Measurements from ENCODE around the gene MAOB. TPM values are rescaled to one million over a fixed set of nuclear protein-coding genes. Genes with fewer than 3 reads are reported as not detected.

Gene MAOB
- total RNA-seq, 2 donors from 2014 or later, result 15.6 to 33.5 TPM

GRCh38 chrX:43720961-43721360, 161.3 kb downstream of the MAOB start:
- Histone ChIP-seq H3K27me3 (replicated peaks; ENCODE audit: insufficient read depth) (no peaks in the 10 kb centered on the region), H3K4me1 (replicated peaks) (no peaks in the 10 kb centered on the region), H3K4me3 (no peak overlapping the region), H3K36me3 (no peaks in the 10 kb centered on the region), H3K27ac (no peak overlapping the region), H3K9me3 (no peaks in the 10 kb centered on the region)
- intact Hi-C loops (cut with DNase I), result no loop called here
- 87% methylated on average over 1 of the region's 1 CpG for WGBS
- no peak for DNase-seq (ENCODE audit: low spot score)
- TF ChIP-seq, protein P1, sequence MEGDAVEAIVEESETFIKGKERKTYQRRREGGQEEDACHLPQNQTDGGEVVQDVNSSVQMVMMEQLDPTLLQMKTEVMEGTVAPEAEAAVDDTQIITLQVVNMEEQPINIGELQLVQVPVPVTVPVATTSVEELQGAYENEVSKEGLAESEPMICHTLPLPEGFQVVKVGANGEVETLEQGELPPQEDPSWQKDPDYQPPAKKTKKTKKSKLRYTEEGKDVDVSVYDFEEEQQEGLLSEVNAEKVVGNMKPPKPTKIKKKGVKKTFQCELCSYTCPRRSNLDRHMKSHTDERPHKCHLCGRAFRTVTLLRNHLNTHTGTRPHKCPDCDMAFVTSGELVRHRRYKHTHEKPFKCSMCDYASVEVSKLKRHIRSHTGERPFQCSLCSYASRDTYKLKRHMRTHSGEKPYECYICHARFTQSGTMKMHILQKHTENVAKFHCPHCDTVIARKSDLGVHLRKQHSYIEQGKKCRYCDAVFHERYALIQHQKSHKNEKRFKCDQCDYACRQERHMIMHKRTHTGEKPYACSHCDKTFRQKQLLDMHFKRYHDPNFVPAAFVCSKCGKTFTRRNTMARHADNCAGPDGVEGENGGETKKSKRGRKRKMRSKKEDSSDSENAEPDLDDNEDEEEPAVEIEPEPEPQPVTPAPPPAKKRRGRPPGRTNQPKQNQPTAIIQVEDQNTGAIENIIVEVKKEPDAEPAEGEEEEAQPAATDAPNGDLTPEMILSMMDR (IDR thresholded peaks at IDR 0.05), result no peak
- TF ChIP-seq POLR2AphosphoS5 (IDR thresholded peaks at IDR 0.05), result no peak
- no peak for TF ChIP-seq POLR2A (IDR thresholded peaks at IDR 0.05)

GRCh38 chrX:43720082-43720481, 162.2 kb downstream of the MAOB start:
- no peak for DNase-seq (ENCODE audit: low spot score)
- Histone ChIP-seq H3K27me3 (replicated peaks; ENCODE audit: insufficient read depth) (no peaks in the 10 kb centered on the region), H3K36me3 (no peaks in the 10 kb centered on the region), H3K9me3 (no peaks in the 10 kb centered on the region), H3K27ac (no peak overlapping the region), H3K4me1 (replicated peaks) (no peaks in the 10 kb centered on the region), H3K4me3 (no peak overlapping the region)
- TF ChIP-seq POLR2A (IDR thresholded peaks at IDR 0.05) (no peak), POLR2AphosphoS5 (IDR thresholded peaks at IDR 0.05) (no peak)
- TF ChIP-seq, protein P1 (IDR thresholded peaks at IDR 0.05), result no peak
- WGBS, result 100% methylated on average over 3 of the region's 3 CpGs
- intact Hi-C loops (cut with DNase I), result no loop called here

DNA sequence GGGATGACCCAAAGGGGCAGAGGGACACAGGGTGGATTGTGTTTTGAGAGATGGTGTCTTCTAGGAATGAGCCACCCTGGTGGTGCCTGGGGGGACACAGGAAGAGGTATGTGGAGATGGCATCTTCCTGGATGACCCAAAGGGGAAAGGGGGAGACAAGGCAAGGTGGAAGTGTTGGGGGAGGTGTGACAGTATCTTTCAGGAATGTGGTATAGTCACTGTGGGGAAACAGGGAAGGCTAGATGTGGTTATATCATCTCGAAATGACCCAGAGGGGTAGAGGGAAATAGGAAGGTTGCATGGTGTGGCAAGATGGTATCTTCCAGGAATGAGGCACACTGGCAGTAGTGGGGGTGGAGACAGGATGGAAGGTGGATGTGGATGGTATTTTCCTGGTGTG, 163.3 kb downstream of the MAOB start:
- TF ChIP-seq POLR2AphosphoS5 (IDR thresholded peaks at IDR 0.05), result no peak
- TF ChIP-seq, protein P1 (IDR thresholded peaks at IDR 0.05), result no peak
- no peak for TF ChIP-seq POLR2A (IDR thresholded peaks at IDR 0.05)
- DNase-seq (ENCODE audit: low spot score), result no peak
- intact Hi-C loops (cut with DNase I), result no loop called here
- H3K4me3 ChIP-seq, result no peak overlapping the region
- H3K9me3 ChIP-seq, result no peaks in the 10 kb centered on the region
- no peaks in the 10 kb centered on the region for H3K27me3 ChIP-seq (replicated peaks; ENCODE audit: insufficient read depth)
- WGBS, result 89% methylated on average over 1 of the region's 1 CpG
- no peaks in the 10 kb centered on the region for H3K36me3 ChIP-seq
- no peak overlapping the region for H3K27ac ChIP-seq
- no peaks in the 10 kb centered on the region for H3K4me1 ChIP-seq (replicated peaks)

DNA sequence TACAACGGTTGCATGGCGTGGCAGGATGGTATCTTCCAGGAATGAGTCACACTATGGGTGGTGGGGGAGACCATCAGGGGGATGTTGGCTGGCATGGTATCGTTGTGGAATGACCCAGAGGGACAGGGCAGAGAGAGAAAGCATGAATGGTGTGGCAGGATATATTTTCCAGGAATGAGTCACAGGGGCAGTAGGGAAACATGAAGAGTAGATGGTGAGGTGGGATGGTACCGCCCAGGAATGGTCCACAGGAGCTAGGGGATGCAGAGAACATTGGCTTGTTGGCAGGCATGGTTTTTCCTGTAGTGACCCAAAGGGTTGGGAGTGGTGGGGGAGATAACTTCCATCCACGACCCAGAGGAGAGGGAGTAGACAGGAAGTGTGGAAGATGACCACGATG, 163.7 kb downstream of the MAOB start:
- TF ChIP-seq POLR2A (IDR thresholded peaks at IDR 0.05), result no peak
- no peak for TF ChIP-seq POLR2AphosphoS5 (IDR thresholded peaks at IDR 0.05)
- TF ChIP-seq, protein P1 (IDR thresholded peaks at IDR 0.05), result no peak
- Histone ChIP-seq H3K36me3 (no peaks in the 10 kb centered on the region), H3K27me3 (replicated peaks; ENCODE audit: insufficient read depth) (no peaks in the 10 kb centered on the region), H3K4me1 (replicated peaks) (no peaks in the 10 kb centered on the region), H3K27ac (no peak overlapping the region), H3K4me3 (no peak overlapping the region), H3K9me3 (no peaks in the 10 kb centered on the region)
- DNase-seq (ENCODE audit: low spot score), result no peak
- intact Hi-C loops (cut with DNase I), result no loop called here
- WGBS, result 99% methylated on average over 6 of the region's 6 CpGs

DNA sequence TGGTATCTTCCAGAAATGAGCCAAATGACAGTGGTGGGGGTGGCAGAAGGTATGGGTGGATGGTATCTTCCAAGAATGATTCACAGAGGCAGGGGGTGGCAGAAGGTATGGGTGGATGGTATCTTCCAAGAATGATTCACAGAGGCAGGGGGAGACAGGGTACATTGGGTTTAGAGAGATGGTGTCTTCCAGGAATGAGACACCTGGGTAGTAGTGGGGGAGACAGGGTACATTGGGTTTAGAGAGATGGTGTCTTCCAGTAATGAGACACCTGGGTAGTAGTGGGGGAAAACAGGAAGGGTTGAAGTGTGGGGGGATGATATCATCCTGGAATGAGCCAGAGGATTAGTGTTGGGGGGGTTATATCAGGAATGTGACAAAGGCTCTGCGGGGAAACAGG, 164.2 kb downstream of the MAOB start:
- no peaks in the 10 kb centered on the region for H3K27me3 ChIP-seq (replicated peaks; ENCODE audit: insufficient read depth)
- intact Hi-C loops (cut with DNase I), result no loop called here
- no peak overlapping the region for H3K27ac ChIP-seq
- no peak for DNase-seq (ENCODE audit: low spot score)
- no peak overlapping the region for H3K4me3 ChIP-seq
- no peaks in the 10 kb centered on the region for H3K9me3 ChIP-seq
- 100% methylated on average over 1 of the region's 1 CpG for WGBS
- H3K4me1 ChIP-seq (replicated peaks), result no peaks in the 10 kb centered on the region
- TF ChIP-seq, protein P1 (IDR thresholded peaks at IDR 0.05), result no peak
- no peak for TF ChIP-seq POLR2A (IDR thresholded peaks at IDR 0.05)
- no peak for TF ChIP-seq POLR2AphosphoS5 (IDR thresholded peaks at IDR 0.05)
- no peaks in the 10 kb centered on the region for H3K36me3 ChIP-seq
